Esophagus squamous epithelium (tissue), 5 donors: Measurements from ENCODE around the gene PLXDC1. TPM values are rescaled to one million over a fixed set of nuclear protein-coding genes. Genes with fewer than 3 reads are reported as not detected.

Experiments used
- DNase-seq: peaks from one replicate; lab custom pipeline; 2025; lab: John Stamatoyannopoulos, UW
- H3K27ac ChIP-seq, 4 donors: fragments of 200-600 bp; sonication (generic); one replicate each; pipeline ENCODE4 v1.5.1; 2016 to 2019; ENCODE audit warnings: mild to moderate bottlenecking in 1 of 4
- H3K27me3 ChIP-seq, 4 donors: fragments of 200-600 bp; sonication (generic); 1 replicate in 3 of 4; 2 replicates in 1 of 4; pipeline versions ENCODE4 v1.5.1 to v1.6.0; 2017 to 2021; ENCODE audit warnings: antibody characterized with exemption in 1 of 4
- H3K36me3 ChIP-seq, 3 donors: fragments of 200-600 bp; sonication (generic); one replicate each; pipeline ENCODE4 v1.5.1; 2016 to 2019
- H3K4me1 ChIP-seq, 3 donors: fragments of 200-600 bp; sonication (generic); one replicate each; pipeline ENCODE4 v1.5.1; 2017 to 2019
- H3K4me3 ChIP-seq, 4 donors: fragments of 200-600 bp; sonication (generic); 1 replicate in 3 of 4; 2 replicates in 1 of 4; pipeline ENCODE4 v1.5.1; 2016 to 2019; ENCODE audit warnings: mild to moderate bottlenecking in 2 of 4, moderate library complexity in 1 of 4
- H3K9me3 ChIP-seq, 3 donors: fragments of 200-600 bp; sonication (generic); one replicate each; pipeline ENCODE4 v1.5.1; 2016 to 2019
- POLR2A ChIP-seq, 4 donors: fragments of 450-650 bp; IDR thresholded peaks; one replicate each; pipeline ENCODE4 v1.6.1; 2017; ENCODE audit warnings: antibody characterized with exemption in 4 of 4, mild to moderate bottlenecking in 4 of 4, moderate library complexity in 3 of 4
- WGBS, 2 donors: methylation state at CpG; one replicate each; pipeline ENCODE4 v1.1.5; 2018; 5-methylcytosine and 5-hydroxymethylcytosine counted together
- intact Hi-C: fragments of 100-400 bp; cut with DNase I; formaldehyde crosslinking; loops from one replicate; pipeline ENCODE4 v1.15.0; 2022
- total RNA-seq, 4 donors: library from RNA; depleted of rRNA; stranded (reverse); fragments of >200 nt; gene quantifications; one replicate each; pipeline ENCODE4 v1.1.0, GENCODE V29; 2016
- TF ChIP-seq, protein P1 (sequence below), 6 experiments: fragments of 450-650 bp in 4 of 6; fragments of 200-600 bp in 2 of 6; sonication (generic) in 2 of 6; IDR thresholded peaks; one replicate each; pipeline ENCODE4 v1.5.1; 2016 to 2019; ENCODE audit warnings: antibody characterized with exemption in 6 of 6, mild to moderate bottlenecking in 4 of 6, moderate library complexity in 4 of 6
- donor health status: DM: yes; HTN: yes; CAD: no.

PLXDC1 gene
- total RNA-seq, 4 donors from 2014 or later, result 1.2 to 7.2 (median 4.6) TPM

DNA sequence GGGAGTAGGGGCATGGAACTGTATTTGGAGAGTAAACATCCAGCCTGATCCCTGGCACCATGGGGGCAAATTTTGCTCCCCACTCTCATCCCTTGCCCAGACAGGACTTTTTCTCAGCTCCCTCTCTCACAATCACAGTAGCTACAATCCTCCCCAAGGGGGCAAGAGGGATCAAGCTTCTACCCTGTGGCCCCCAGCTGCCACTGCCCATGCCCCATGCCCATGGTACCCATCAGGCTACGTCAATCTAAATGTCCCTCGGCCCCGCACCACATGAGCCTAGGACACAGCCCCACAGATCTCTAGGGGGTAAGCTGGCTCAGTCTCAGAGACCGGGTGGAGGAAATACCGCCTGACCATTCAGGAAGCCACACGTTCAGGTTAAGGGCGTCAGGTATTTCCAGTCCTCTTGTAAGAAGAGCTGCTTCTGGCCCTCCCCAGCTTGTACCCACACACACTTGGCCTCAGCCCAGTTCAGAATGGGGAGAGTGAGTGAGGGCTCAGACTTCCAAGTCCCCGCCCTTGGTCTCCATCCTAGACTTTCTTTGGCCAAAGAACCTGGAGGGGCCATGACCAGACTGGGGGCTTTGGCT lies 44.2 kb upstream of the PLXDC1 start:
- Histone ChIP-seq H3K4me1 (peaks cover 29 to 59% (median 36%) of the 10 kb centered on the region in 3 donors), H3K36me3 (peaks cover 0 to 32% (median 0%) of the 10 kb centered on the region in 3 donors), H3K27me3 (no peaks in the 10 kb centered on the region), H3K9me3 (no peaks in the 10 kb centered on the region), H3K27ac (peak overlapping the region in 3 of 4 donors; percentile 81 to 97 (median 95)), H3K4me3 (peak overlapping the region in 2 of 4 donors; percentile 78 to 84)
- DNase-seq, result no peak
- WGBS, 2 donors, result 47 to 64% methylated on average over 6 to 7 of the region's 8 CpGs
- intact Hi-C loops, result no loop called here
- no peak for TF ChIP-seq POLR2A (IDR thresholded peaks at IDR 0.05)
- TF ChIP-seq, protein P1, sequence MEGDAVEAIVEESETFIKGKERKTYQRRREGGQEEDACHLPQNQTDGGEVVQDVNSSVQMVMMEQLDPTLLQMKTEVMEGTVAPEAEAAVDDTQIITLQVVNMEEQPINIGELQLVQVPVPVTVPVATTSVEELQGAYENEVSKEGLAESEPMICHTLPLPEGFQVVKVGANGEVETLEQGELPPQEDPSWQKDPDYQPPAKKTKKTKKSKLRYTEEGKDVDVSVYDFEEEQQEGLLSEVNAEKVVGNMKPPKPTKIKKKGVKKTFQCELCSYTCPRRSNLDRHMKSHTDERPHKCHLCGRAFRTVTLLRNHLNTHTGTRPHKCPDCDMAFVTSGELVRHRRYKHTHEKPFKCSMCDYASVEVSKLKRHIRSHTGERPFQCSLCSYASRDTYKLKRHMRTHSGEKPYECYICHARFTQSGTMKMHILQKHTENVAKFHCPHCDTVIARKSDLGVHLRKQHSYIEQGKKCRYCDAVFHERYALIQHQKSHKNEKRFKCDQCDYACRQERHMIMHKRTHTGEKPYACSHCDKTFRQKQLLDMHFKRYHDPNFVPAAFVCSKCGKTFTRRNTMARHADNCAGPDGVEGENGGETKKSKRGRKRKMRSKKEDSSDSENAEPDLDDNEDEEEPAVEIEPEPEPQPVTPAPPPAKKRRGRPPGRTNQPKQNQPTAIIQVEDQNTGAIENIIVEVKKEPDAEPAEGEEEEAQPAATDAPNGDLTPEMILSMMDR (IDR thresholded peaks at IDR 0.05), result no peak

DNA sequence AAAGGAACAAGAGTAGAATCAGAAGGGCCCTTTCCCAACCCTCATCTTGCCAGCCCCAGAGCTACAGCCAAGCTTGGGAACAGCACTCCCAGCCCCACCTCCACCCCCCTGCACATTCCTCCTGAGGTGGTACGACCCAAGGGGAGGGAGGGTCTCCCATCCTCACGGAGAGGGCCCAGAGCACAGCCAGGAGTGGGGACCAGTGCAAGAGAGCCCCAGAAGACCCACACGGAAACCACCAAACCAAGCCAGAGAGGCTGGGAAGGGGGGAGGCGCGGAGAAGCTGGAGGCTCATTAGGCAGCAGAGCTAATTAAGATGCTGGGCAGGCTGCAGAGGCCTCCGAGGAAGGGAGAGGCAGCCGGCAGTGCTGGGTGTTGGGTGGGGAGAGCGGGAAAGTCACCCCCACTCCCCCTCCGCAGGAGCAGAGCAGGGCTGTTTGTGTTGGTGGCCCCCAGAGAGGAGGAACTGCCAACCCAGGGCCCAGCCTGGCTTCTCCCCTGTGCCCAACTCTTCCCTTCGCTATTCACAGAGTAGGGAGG lies 43.6 kb upstream of the PLXDC1 start:
- no peak for DNase-seq
- intact Hi-C loops, result no loop called here
- Histone ChIP-seq H3K4me3 (no peak overlapping the region), H3K36me3 (peaks cover 0 to 39% (median 0%) of the 10 kb centered on the region in 3 donors), H3K9me3 (no peaks in the 10 kb centered on the region), H3K4me1 (peaks cover 29 to 58% (median 36%) of the 10 kb centered on the region in 3 donors), H3K27ac (peak overlapping the region in 3 of 4 donors; percentile 6 to 97 (median 95)), H3K27me3 (no peaks in the 10 kb centered on the region)
- WGBS, 2 donors, result 77 to 93% methylated on average over 3 to 8 of the region's 10 CpGs
- TF ChIP-seq, protein P1 (IDR thresholded peaks at IDR 0.05), result no peak
- no peak for TF ChIP-seq POLR2A (IDR thresholded peaks at IDR 0.05)

DNA sequence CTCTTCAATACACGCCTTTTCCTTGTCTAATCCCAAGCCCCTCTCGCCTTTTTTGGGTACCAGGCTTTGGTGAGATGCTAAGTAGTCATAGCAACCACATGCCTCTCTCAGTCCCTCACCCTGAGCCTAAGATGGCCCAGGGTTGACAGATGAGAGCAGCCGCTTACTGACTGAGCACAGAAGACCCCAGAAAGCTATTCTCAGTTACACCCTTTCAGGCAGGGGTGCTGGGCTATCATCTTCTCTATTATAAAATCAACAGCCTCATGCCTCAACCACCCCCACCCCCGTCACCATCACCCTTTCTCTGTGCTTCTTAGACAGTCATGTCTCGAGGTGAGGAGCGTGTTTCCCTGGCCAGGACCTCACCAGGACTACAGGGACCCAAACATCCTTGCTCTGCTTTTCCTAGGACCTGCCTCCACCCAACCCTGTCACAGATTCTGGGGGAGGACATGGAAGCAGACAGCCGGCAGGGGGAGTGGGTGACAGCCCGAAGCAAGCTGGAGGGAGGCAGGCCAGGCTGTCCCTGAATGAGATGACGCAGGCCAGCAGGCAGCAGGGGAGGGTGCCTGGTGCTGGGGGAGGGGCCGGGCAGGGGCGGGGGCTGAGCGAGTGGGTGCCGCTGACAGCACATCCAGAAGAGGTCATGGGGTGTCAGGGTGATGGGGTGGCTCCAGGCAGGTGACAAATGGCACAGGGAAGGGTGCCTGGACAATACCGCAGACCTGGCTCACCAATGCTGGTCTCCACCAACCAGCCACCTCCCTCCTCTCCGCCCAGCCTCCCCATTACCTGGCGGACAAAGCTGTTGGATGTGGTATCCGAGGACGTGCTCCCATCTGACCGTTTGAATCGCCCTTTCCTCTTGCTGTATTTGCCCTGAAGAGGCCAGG lies 42.9 kb upstream of the PLXDC1 start:
- DNase-seq, result no peak
- Histone ChIP-seq H3K27me3 (no peaks in the 10 kb centered on the region), H3K4me3 (no peak overlapping the region), H3K36me3 (peaks cover 0 to 46% (median 0%) of the 10 kb centered on the region in 3 donors), H3K4me1 (peaks cover 29 to 55% (median 34%) of the 10 kb centered on the region in 3 donors), H3K9me3 (no peaks in the 10 kb centered on the region), H3K27ac (peak overlapping the region in 3 of 4 donors; percentile 6 to 97 (median 95))
- TF ChIP-seq POLR2A (IDR thresholded peaks at IDR 0.05), result no peak
- TF ChIP-seq, protein P1 (IDR thresholded peaks at IDR 0.05), result no peak
- 70 to 80% methylated on average over 9 to 10 of the region's 20 CpGs for WGBS, 2 donors
- intact Hi-C loops, result no loop called here

DNA sequence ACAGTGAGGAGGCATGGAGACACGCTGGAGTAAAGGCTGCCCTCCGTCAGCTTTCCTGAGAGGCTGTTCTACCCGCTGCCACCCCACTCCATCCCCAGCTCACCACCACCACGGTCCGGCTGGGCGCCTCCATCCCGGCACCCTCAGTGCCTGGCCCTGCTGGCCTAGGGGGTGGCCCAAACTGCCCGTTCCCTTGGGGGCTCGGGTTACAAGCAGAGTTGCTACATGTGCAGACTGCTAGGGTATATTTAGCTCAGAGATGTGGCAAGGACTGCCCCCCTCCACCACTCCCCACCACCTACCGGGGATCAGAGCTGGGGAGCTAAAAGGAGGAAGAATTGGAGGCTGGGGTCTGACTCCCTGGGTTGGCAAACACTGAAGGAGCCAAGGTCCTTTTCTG lies 41.9 kb upstream of the PLXDC1 start:
- H3K9me3 ChIP-seq, result no peaks in the 10 kb centered on the region
- H3K4me3 ChIP-seq, result no peak overlapping the region
- H3K27me3 ChIP-seq, result no peaks in the 10 kb centered on the region
- DNase-seq, result no peak
- WGBS, 2 donors, result 87 to 96% methylated on average over 3 to 9 of the region's 10 CpGs
- peaks cover 0 to 56% (median 0%) of the 10 kb centered on the region in 3 donors for H3K36me3 ChIP-seq
- TF ChIP-seq, protein P1 (IDR thresholded peaks at IDR 0.05), result no peak
- TF ChIP-seq POLR2A (IDR thresholded peaks at IDR 0.05), result no peak
- H3K27ac ChIP-seq, result no peak overlapping the region
- intact Hi-C loops, result no loop called here
- peaks cover 28 to 45% (median 29%) of the 10 kb centered on the region in 3 donors for H3K4me1 ChIP-seq
